ENCODE results near the gene ATXN10. TPM values are rescaled to one million over a fixed set of nuclear protein-coding genes. Genes with fewer than 3 reads are reported as not detected.

Gene ATXN10
- total and polyA plus RNA-seq, 2 of the 13 experiments (the other 11 are each of a cell fraction or from before 2014, with no cell fraction given): 60.1 to 194 TPM

- ChIA-PET CTCF (ENCODE audit: low intra/inter-chr PET ratio, low total read pairs) (no interaction called here), POLR2A (no interaction called here)
- peak overlapping the region in 2 of 3 experiments; percentile 21 to 37; a peak in 3 of 6 replicates for H3K4me3 ChIP-seq (replicated peaks in 1 of 3; ENCODE audit: insufficient read depth in 1 of 3, low read depth in 2 of 3, low read length in 3 of 3)
- in situ Hi-C loops (cut with HindIII; ENCODE audit: extremely low pct_ligation_motif_present, low pct_unique_long_range_greater_than_20kb) (no loop called here), intact Hi-C loops (cut with micrococcal nuclease; ENCODE audit: unreplicated experiment) (no loop called here)
- ATAC-seq (peak; percentile 48), FAIRE-seq (no peak), DNase-seq (ENCODE audit: low spot score) (no peak)
- H3K36me3 ChIP-seq (replicated peaks in 1 of 2; ENCODE audit: control insufficient read depth in 1 of 2, insufficient read depth in 2 of 2, low read length in 2 of 2): no peaks in the 10 kb centered on the region
- H3K9ac ChIP-seq (ENCODE audit: insufficient read depth, low read depth, low read length): no peak overlapping the region
- no peaks in the 10 kb centered on the region for H3K9me3 ChIP-seq (ENCODE audit: low read length)
- no peak overlapping the region for H3K27ac ChIP-seq (ENCODE audit: extremely low read length, insufficient read depth, low read length)
- peak overlapping the region; percentile 47; the same call in 1 of the 2 replicates for H3K4me2 ChIP-seq (ENCODE audit: low read depth, low read length)
- no peak for TF ChIP-seq ZFP36L1 (CRISPR knock-in tag; IDR thresholded peaks at IDR 0.05)
- TF ChIP-seq PTBP1 (IDR thresholded peaks at IDR 0.05; ENCODE audit: low read depth, low read length, poor library complexity, severe bottlenecking): no peak
- TF ChIP-seq ZFP62 (CRISPR knock-in tag; IDR thresholded peaks at IDR 0.05): no peak
- peak; percentile 41; the same call in 1 of the 2 replicates for TF ChIP-seq EZH2 (conservative IDR thresholded peaks at IDR 0.05; ENCODE audit: low read depth, low read length)
- TF ChIP-seq HNRNPLL (IDR thresholded peaks at IDR 0.05; ENCODE audit: low read depth, low read length, poor library complexity, severe bottlenecking): peak; percentile 56
- no peak overlapping the region for H2AFZ ChIP-seq (ENCODE audit: low read length)
- 0 out of 2 replicates have a peak, but pooled peaks cover 8% of the 10 kb centered on the region for H3K4me1 ChIP-seq (ENCODE audit: insufficient read depth, low read length)
- no TSS peak for BruUV-seq (replicated peaks)
- H4K20me1 ChIP-seq (ENCODE audit: insufficient read depth, low read length): no peaks in the 10 kb centered on the region
- H3K27me3 ChIP-seq (ENCODE audit: control insufficient read depth in 1 of 2, insufficient read depth in 2 of 2, low read length in 2 of 2): peaks cover 21 to 84% of the 10 kb centered on the region in 2 experiments
- 0% methylated on average over 4 of the region's 49 CpGs for WGBS (ENCODE audit: low lambda C conversion rate)
- H3K79me2 ChIP-seq (ENCODE audit: insufficient read depth, low read length): no peaks in the 10 kb centered on the region
Observed at GRCh38 chr22:45880716-45881523, 209.3 kb downstream of the ATXN10 start.

- ChIA-PET CTCF (ENCODE audit: low intra/inter-chr PET ratio, low total read pairs) (no interaction called here), POLR2A (no interaction called here)
- no TSS peak for BruUV-seq (replicated peaks)
- intact Hi-C loops (cut with micrococcal nuclease; ENCODE audit: unreplicated experiment) (no loop called here), in situ Hi-C loops (cut with HindIII; ENCODE audit: extremely low pct_ligation_motif_present, low pct_unique_long_range_greater_than_20kb) (no loop called here)
- TF ChIP-seq AGO2 (optimal IDR thresholded peaks at IDR 0.05; ENCODE audit: low read depth, low read length): no peak
- TF ChIP-seq WIZ (CRISPR knock-in tag; IDR thresholded peaks at IDR 0.05): no peak
- TF ChIP-seq PRMT3 (CRISPR knock-in tag; IDR thresholded peaks at IDR 0.05; ENCODE audit: borderline replicate concordance, low read depth): no peak
- TF ChIP-seq ZNF362 (CRISPR knock-in tag; IDR thresholded peaks at IDR 0.05; ENCODE audit: borderline replicate concordance): no peak
- TF ChIP-seq PHB2 (IDR thresholded peaks at IDR 0.05; ENCODE audit: partially characterized antibody): no peak
- FAIRE-seq (no peak), DNase-seq (ENCODE audit: low spot score) (no peak), ATAC-seq (no peak)
- no peak overlapping the region for H3K9ac ChIP-seq (ENCODE audit: insufficient read depth, low read depth, low read length)
- no peaks in the 10 kb centered on the region for H3K36me3 ChIP-seq (replicated peaks in 1 of 2; ENCODE audit: control insufficient read depth in 1 of 2, insufficient read depth in 2 of 2, low read length in 2 of 2)
- WGBS (ENCODE audit: low lambda C conversion rate): 66% methylated on average over 5 of the region's 8 CpGs
- H3K27me3 ChIP-seq (ENCODE audit: control insufficient read depth in 1 of 2, insufficient read depth in 2 of 2, low read length in 2 of 2): peaks cover 20 to 82% of the 10 kb centered on the region in 2 experiments
- no peaks in the 10 kb centered on the region for H3K79me2 ChIP-seq (ENCODE audit: insufficient read depth, low read length)
- 0 out of 2 replicates have a peak, but pooled peaks cover 8% of the 10 kb centered on the region for H3K4me1 ChIP-seq (ENCODE audit: insufficient read depth, low read length)
- no peak overlapping the region; a peak in 1 of 6 replicates for H3K4me3 ChIP-seq (replicated peaks in 1 of 3; ENCODE audit: insufficient read depth in 1 of 3, low read depth in 2 of 3, low read length in 3 of 3)
- H4K20me1 ChIP-seq (ENCODE audit: insufficient read depth, low read length): no peaks in the 10 kb centered on the region
- no peak overlapping the region for H3K4me2 ChIP-seq (ENCODE audit: low read depth, low read length)
- H3K9me3 ChIP-seq (ENCODE audit: low read length): no peaks in the 10 kb centered on the region
- H3K27ac ChIP-seq (ENCODE audit: extremely low read length, insufficient read depth, low read length): no peak overlapping the region
- no peak overlapping the region for H2AFZ ChIP-seq (ENCODE audit: low read length)
Observed at GRCh38 chr22:45881524-45881875, 209.9 kb downstream of the ATXN10 start.

Data from HepG2 (cell line).